H9 (cell line): ENCODE results near the gene SREBF2. TPM values are rescaled to one million over a fixed set of nuclear protein-coding genes. Genes with fewer than 3 reads are reported as not detected.

Experiments used
- DNase-seq: peaks from one replicate; pipeline ENCODE4 v3.0.0-alpha.2; 2017
- H2AFZ ChIP-seq: one replicate; pipeline ENCODE4 v1.6.1; 2013; ENCODE audit warnings: mild to moderate bottlenecking, low read length, control low read depth, moderate library complexity
- H2AK5ac ChIP-seq: 2 replicates; pipeline ENCODE4 v1.6.1; 2013; ENCODE audit warnings: low read length, control low read depth, mixed read lengths; ENCODE audit not compliant: insufficient read length
- H2BK120ac ChIP-seq: one replicate; pipeline ENCODE4 v1.6.1; 2013; ENCODE audit warnings: low read depth, mild to moderate bottlenecking, low read length, control low read depth, inconsistent platforms; ENCODE audit not compliant: poor library complexity, severe bottlenecking
- H2BK12ac ChIP-seq: 2 replicates; pipeline ENCODE4 v1.6.1; 2013; ENCODE audit warnings: low read length, control low read depth, mixed read lengths, low read depth; ENCODE audit not compliant: insufficient read length
- H2BK15ac ChIP-seq: 2 replicates; pipeline ENCODE4 v1.6.1; 2013; ENCODE audit warnings: low read depth, low read length, control low read depth
- H2BK20ac ChIP-seq: one replicate; pipeline ENCODE4 v1.6.1; 2013; ENCODE audit warnings: low read depth, mild to moderate bottlenecking, low read length, control low read depth, inconsistent platforms; ENCODE audit not compliant: poor library complexity, severe bottlenecking
- H2BK5ac ChIP-seq: 2 replicates; pipeline ENCODE4 v1.6.1; 2013; ENCODE audit warnings: low read length, control low read depth, mixed read lengths; ENCODE audit not compliant: insufficient read length
- H3K14ac ChIP-seq: 2 replicates; pipeline ENCODE4 v1.6.1; 2013; ENCODE audit warnings: low read length, control low read depth; ENCODE audit not compliant: insufficient read depth
- H3K18ac ChIP-seq: 2 replicates; pipeline ENCODE4 v1.6.1; 2013; ENCODE audit warnings: low read depth, mild to moderate bottlenecking, mixed read lengths, low read length, control low read depth; ENCODE audit not compliant: insufficient read length
- H3K23ac ChIP-seq: 2 replicates; pipeline ENCODE4 v1.6.1; 2013; ENCODE audit warnings: low read length, control low read depth, mixed read lengths, low read depth; ENCODE audit not compliant: insufficient read length
- H3K23me2 ChIP-seq: 2 replicates; pipeline ENCODE4 v1.6.1; 2013; ENCODE audit warnings: low read depth, mild to moderate bottlenecking, mixed read lengths, low read length, control low read depth; ENCODE audit not compliant: insufficient read length, poor library complexity, severe bottlenecking
- H3K27ac ChIP-seq: 2 replicates; pipeline ENCODE4 v1.5.1; 2013; ENCODE audit warnings: low read length, control low read depth, mixed read lengths, low read depth; ENCODE audit not compliant: insufficient read length
- H3K27me3 ChIP-seq: 2 replicates; pipeline ENCODE4 v1.6.1; 2013; ENCODE audit warnings: low read length, control low read depth, inconsistent platforms; ENCODE audit not compliant: insufficient read depth
- H3K4ac ChIP-seq: 2 replicates; pipeline ENCODE4 v1.6.1; 2013; ENCODE audit warnings: low read depth, mild to moderate bottlenecking, control low read depth, inconsistent platforms, low read length, moderate library complexity
- H3K4me1 ChIP-seq: 2 replicates; pipeline ENCODE4 v1.6.1; 2013; ENCODE audit warnings: low read length, control low read depth, inconsistent platforms; ENCODE audit not compliant: insufficient read depth
- H3K4me2 ChIP-seq: 2 replicates; pipeline ENCODE4 v1.6.1; 2013; ENCODE audit warnings: low read length, control low read depth, mixed read lengths; ENCODE audit not compliant: insufficient read length, insufficient read depth
- H3K56ac ChIP-seq: 2 replicates; pipeline ENCODE4 v1.6.1; 2013; ENCODE audit warnings: low read depth, mild to moderate bottlenecking, mixed read lengths, low read length, control low read depth; ENCODE audit not compliant: insufficient read length
- H3K79me1 ChIP-seq: 2 replicates; pipeline ENCODE4 v1.6.1; 2013; ENCODE audit warnings: low read depth, mild to moderate bottlenecking, moderate library complexity, low read length, control low read depth, inconsistent platforms; ENCODE audit not compliant: insufficient read depth, poor library complexity, severe bottlenecking
- H3K79me2 ChIP-seq: 2 replicates; pipeline ENCODE4 v1.6.1; 2013; ENCODE audit warnings: low read length, control low read depth, inconsistent platforms; ENCODE audit not compliant: insufficient read depth
- H3K9ac ChIP-seq: 2 replicates; pipeline ENCODE4 v1.6.1; 2013; ENCODE audit warnings: low read length, control low read depth, mixed read lengths; ENCODE audit not compliant: insufficient read length; ENCODE audit errors: extremely low read depth
- H3K9me3 ChIP-seq: one replicate; pipeline ENCODE4 v1.6.1; 2013; ENCODE audit warnings: low read depth, low read length, inconsistent platforms; ENCODE audit not compliant: control insufficient read depth
- H3T11ph ChIP-seq: one replicate; pipeline ENCODE4 v1.6.1; 2013; ENCODE audit warnings: mild to moderate bottlenecking, low read length, control low read depth, inconsistent platforms
- H4K20me1 ChIP-seq: one replicate; pipeline ENCODE4 v1.6.1; 2013; ENCODE audit not compliant: control insufficient read depth, insufficient read length, insufficient read depth
- H4K5ac ChIP-seq: 2 replicates; pipeline ENCODE4 v1.6.1; 2013; ENCODE audit warnings: low read depth, mild to moderate bottlenecking, mixed read lengths, low read length, control low read depth; ENCODE audit not compliant: insufficient read length
- H4K8ac ChIP-seq: replicated peaks from 2 replicates; pipeline ENCODE4 v1.6.1; 2013; ENCODE audit warnings: low read length, control low read depth, mixed read lengths, low read depth; ENCODE audit not compliant: insufficient read length
- H4K91ac ChIP-seq: 2 replicates; pipeline ENCODE4 v1.6.1; 2013; ENCODE audit warnings: low read depth, mild to moderate bottlenecking, moderate library complexity, mixed read lengths, low read length, control low read depth; ENCODE audit not compliant: insufficient read length
- H3K27ac Mint-ChIP-seq, 3 experiments: 2 replicates in 2 of 3; 3 replicates in 1 of 3; pipeline ENCODE4 v1.8.0; 2020 to 2021; ENCODE audit warnings: mixed read lengths in 3 of 3, mild to moderate bottlenecking in 1 of 3, moderate library complexity in 1 of 3
- H3K27me3 Mint-ChIP-seq: 2 replicates; pipeline ENCODE4 v1.8.0; 2021; ENCODE audit warnings: low read depth, mild to moderate bottlenecking, moderate library complexity, mixed read lengths
- H3K36me3 Mint-ChIP-seq, 3 experiments: 2 replicates in 2 of 3; 3 replicates in 1 of 3; pipeline ENCODE4 v1.8.0; 2020 to 2021; ENCODE audit warnings: low read depth in 3 of 3, mixed read lengths in 3 of 3; ENCODE audit not compliant: insufficient read depth in 1 of 3
- H3K4me1 Mint-ChIP-seq, 2 experiments: 2 replicates each; pipeline ENCODE4 v1.8.0; 2020; ENCODE audit warnings: mixed read lengths in 2 of 2
- H3K4me3 Mint-ChIP-seq, 2 experiments: 2 replicates in 1 of 2; 3 replicates in 1 of 2; pipeline ENCODE4 v1.8.0; 2020 to 2021; ENCODE audit warnings: mild to moderate bottlenecking in 2 of 2, mixed read lengths in 2 of 2, moderate library complexity in 1 of 2
- H3K9me3 Mint-ChIP-seq, 2 experiments: 2 replicates in 1 of 2; 3 replicates in 1 of 2; pipeline ENCODE4 v1.8.0; 2020; ENCODE audit warnings: mild to moderate bottlenecking in 2 of 2, mixed read lengths in 2 of 2, moderate library complexity in 1 of 2
- CTCF ChIP-seq: fragments of 200-600 bp; sonication (generic); conservative IDR thresholded peaks from 3 replicates; pipeline ENCODE4 v1.8.0; 2021; ENCODE audit warnings: antibody characterized with exemption, mild to moderate bottlenecking
- WGBS: extraction: QIAGEN DNeasy Blood & Tissue Kit; methylation state at CpG from one replicate; pipeline ENCODE4 v1.1.7; 2013; ENCODE audit warnings: missing lambda C conversion rate, low lambda C conversion rate, mixed read lengths; ENCODE audit not compliant: insufficient read length; ENCODE audit errors: extremely low coverage; 5-methylcytosine and 5-hydroxymethylcytosine counted together
- total RNA-seq: library from RNA; stranded (reverse); gene quantifications from 2 replicates; pipeline ENCODE4 v1.2.1, GENCODE V29; 2021

Gene SREBF2
- total RNA-seq, 1 experiment from 2014 or later, result 146 TPM

- H2BK5ac ChIP-seq, result no peak overlapping the region
- H3K56ac ChIP-seq, result no peak overlapping the region
- H2AK5ac ChIP-seq, result no peak overlapping the region
- DNase-seq, result no peak
- H2BK20ac ChIP-seq, result no peak overlapping the region
- H3K27ac ChIP-seq, result no peak overlapping the region
- H3T11ph ChIP-seq, result no peak overlapping the region
- H4K91ac ChIP-seq, result no peak overlapping the region
- H3K23ac ChIP-seq, result no peak overlapping the region
- Mint-ChIP-seq H3K9me3 (no peaks in the 10 kb centered on the region), H3K36me3 (peaks cover 37 to 83% (median 78%) of the 10 kb centered on the region in 3 experiments; a peak in 6 of 7 replicates), H3K4me3 (no peak overlapping the region), H3K27ac (no peak overlapping the region), H3K4me1 (no peaks in the 10 kb centered on the region), H3K27me3 (no peaks in the 10 kb centered on the region)
- no peaks in the 10 kb centered on the region for H3K9me3 ChIP-seq
- no peaks in the 10 kb centered on the region for H3K23me2 ChIP-seq
- no CpG with 5 or more reads among the region's 5 CpGs for WGBS
- H4K20me1 ChIP-seq, result no peaks in the 10 kb centered on the region
- H3K18ac ChIP-seq, result no peak overlapping the region
- no peaks in the 10 kb centered on the region for H3K79me1 ChIP-seq
- H4K5ac ChIP-seq, result no peak overlapping the region
- H3K4ac ChIP-seq, result no peak overlapping the region
- H3K9ac ChIP-seq, result no peak overlapping the region
- no peaks in the 10 kb centered on the region for H3K4me1 ChIP-seq
- no peak for TF ChIP-seq CTCF
- H4K8ac ChIP-seq, result no peak overlapping the region
- H3K79me2 ChIP-seq, result no peaks in the 10 kb centered on the region
- H3K14ac ChIP-seq, result no peak overlapping the region
- no peak overlapping the region for H2BK15ac ChIP-seq
- H3K27me3 ChIP-seq, result no peaks in the 10 kb centered on the region
- H2BK120ac ChIP-seq, result no peak overlapping the region
- no peak overlapping the region for H3K4me2 ChIP-seq
- no peak overlapping the region for H2AFZ ChIP-seq
- no peak overlapping the region for H2BK12ac ChIP-seq
These were observed 66.2 kb downstream of the SREBF2 start for GRCh38 chr22:41899110-41899509.
